TTC549 (cell line): ENCODE measurements around the gene RADIL.

Experiments
- FAIRE-seq: peaks from 2 replicates; lab custom pipeline; 2012; peaks lifted over from hg19 to GRCh38; lab: Jason Lieb, UNC

Gene RADIL

DNA sequence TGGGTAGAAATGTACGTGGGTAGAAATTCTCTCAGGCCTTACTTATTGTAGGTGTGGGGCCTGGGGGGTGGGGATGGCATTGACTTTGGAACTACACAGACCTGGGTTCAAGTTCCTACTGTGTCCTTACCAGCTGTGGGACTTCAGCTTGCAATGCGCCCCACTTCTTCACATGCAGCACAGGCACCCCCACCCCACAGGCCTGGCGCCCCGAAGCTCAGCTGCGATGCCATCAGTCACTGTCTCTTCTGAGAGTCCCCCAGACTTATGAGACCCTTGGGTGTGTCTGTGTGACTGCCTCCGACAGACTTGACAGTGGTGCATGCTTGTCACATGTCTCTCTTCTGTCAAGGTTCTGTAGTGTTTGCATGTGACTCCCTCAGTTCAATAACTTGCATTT, 111.2 kb downstream of the RADIL start:
- no peak for FAIRE-seq

DNA sequence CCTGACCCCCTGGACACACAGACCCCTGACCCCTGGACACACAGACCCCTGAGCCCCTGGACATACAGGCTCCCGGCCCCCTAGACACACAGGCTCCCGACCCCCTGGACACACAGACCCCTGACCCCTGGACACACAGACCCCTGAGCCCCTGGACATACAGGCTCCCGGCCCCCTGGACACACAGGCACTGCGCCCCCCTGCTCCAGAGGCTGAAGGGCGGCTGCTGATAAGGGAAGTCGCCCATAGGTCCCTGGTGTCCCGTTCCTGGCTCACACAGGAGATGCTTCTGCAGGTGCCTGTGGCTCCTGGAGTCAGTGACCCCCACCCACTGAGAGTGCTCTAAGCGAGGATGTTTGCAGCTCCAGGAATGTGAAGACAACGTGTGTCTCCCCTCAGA, 111.8 kb downstream of the RADIL start:
- FAIRE-seq: no peak

GRCh38 chr7:4770886-4771285, 112.6 kb downstream of the RADIL start:
- FAIRE-seq: no peak

- FAIRE-seq: no peak
Measured at GRCh38 chr7:4769761-4770160, 113.8 kb downstream of the RADIL start.

DNA sequence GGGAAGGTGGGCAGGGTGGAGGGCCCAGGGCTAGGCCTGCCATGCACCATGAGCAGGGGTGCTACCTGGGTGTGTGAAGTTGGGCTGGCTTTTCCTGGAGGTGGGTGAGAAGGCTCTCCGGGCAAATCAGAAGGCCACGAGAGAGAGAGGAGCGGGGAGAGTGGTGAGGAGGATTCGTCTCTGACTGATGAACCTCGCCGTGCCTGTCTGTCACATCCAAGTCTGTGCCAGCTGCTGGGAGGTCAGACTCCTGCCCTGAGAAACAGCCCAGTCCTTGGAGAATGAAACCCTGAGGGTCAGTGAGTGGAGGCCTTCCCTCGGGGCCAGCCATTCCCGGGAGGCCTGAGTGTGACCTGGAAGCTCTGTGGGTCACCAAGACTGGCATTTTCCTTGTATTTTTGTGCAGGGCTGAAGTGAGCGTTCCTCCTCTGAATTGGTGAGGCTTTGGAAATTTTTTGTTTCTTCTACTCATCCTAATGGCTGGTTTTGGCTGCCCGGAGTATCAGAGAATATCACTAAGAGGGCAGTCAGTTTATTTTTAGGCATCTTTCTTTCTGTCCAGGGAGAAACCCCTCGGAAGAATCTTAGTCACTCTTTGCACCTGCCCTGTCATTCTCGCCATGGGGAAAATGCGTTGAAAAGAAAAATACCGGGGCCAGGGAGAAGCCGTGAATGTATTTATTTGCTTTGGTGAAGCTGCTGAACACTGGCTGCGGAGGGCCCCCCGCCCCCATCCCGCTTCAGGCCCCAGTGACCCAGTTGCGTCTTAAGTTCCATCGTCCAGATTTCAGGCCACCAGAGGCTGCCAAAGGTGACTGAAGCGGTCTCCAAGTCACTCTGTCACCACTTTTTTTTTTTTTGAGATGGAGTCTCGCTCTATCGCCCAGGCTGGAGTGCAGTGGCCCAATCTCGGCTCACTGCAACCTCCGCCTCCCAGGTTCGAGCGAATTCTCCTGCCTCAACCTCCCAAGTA, 114.6 kb downstream of the RADIL start:
- no peak for FAIRE-seq

GRCh38 chr7:4766666-4767519, 116.6 kb downstream of the RADIL start:
- no peak for FAIRE-seq

DNA sequence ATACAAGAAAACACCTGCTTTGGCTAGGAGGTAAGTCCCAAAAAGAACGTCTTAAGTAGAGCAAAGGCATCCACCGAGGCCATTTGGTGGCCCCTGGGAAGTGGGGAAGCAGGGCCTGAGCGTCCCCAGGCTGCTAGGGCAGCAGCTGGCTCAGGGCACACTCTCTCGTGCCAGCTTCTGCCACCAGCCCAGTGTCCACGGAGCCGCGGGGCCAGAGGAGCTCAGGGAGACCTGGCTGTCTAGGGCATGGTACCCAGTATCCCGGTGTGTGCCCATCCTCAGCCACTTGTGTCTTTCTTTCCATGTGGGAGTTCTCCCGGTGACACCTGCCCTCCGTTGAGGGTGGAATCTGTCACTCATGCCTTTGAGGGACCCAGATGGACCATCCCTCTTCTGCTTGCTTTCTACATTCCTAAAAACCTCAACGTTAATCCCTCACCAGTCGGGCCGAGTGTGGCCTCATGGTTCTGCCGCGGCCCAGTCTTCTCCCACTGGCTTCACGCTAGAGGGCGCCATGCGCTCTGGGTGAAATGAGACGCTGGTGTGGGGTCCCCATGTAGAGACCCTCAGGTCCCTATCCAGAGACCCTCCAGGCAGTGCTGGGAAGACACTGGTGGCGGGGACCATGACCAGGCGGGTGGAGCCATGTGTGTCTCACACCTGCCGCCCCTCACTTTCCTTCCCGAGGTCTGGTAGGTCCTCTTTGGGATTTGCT, 117.6 kb downstream of the RADIL start:
- no peak for FAIRE-seq

GRCh38 chr7:4764402-4765007, 119.0 kb downstream of the RADIL start:
- no peak for FAIRE-seq

DNA sequence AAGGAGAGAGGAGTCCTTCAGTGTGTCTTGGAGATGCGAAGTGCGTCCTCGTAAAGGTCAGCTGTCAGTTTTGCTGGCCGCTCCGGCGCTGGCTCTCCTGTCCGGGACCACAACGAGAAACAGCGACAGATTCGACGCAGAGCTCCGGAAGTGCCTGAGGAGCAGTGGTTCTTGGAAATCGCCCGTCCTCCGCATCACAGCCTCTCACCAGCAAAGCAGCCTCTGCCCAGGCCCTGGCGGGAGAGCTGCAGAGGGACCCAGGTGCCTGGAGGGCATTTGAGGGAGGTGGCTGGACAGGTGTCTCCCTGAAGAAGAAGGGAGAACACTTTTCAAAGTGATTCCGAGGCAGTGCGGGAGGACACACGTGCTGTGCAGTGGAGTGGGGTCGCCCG, 119.7 kb downstream of the RADIL start:
- no peak for FAIRE-seq

DNA sequence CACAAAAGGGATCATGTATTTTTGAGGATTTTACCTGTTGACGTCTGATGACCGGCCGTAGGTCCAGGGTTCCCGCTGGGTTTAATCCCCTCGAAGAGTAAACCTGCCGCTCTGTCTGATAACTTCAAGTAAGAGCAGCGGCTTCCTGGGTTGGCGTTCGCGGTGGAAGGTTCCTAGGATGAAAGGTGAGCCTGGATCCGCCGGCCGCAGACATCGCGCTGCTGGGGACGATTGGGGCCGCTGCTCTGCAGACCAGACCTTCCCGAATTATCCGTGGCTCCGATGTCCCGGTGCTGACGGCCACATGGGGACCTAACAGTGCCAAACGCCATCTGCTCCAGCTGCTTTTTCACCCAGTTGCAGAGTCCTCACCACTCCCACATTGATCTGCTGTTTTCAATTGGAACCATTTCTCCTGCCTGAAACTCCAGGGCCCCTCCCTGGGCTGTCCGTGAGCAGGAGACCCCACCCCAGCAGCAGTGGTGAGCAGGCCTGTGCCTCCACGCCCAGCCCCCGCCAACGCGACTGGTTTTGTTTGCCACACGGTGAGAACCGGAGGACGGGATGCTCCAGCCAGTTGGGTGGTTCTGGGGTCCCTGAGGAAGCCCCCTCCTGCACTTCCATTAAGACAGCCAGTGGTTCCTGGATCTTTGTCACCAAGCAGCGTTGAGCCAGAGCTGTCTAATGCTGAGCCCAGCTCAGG, 120.3 kb downstream of the RADIL start:
- FAIRE-seq: no peak

GRCh38 chr7:4762121-4763055, 121.1 kb downstream of the RADIL start:
- no peak for FAIRE-seq

GRCh38 chr7:4760952-4761351, 122.6 kb downstream of the RADIL start:
- no peak for FAIRE-seq

GRCh38 chr7:4759211-4759610, 124.3 kb downstream of the RADIL start:
- no peak for FAIRE-seq

GRCh38 chr7:4758791-4759190, 124.7 kb downstream of the RADIL start:
- no peak for FAIRE-seq

DNA sequence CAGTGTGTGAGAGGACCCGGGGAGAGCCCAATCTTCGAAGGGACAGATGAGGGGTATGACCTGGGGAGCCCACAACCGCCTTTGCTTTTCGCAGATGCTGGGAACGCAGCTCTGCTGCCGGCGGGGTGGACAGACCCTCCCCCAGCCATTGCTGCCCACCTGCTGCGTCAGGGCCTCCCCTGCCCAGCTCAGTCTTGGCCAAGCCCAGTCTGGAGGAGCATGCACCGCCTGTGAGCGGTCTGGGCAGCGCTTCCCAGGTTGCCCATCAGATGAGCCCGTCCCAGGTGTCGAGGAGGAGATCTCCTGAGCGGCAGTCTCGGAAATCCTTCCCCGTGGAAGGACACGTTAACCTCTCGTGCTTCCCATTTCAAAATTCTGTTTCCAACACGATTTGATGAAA, 125.4 kb downstream of the RADIL start:
- no peak for FAIRE-seq

GRCh38 chr7:4755045-4755444, 128.5 kb downstream of the RADIL start:
- FAIRE-seq: no peak

DNA sequence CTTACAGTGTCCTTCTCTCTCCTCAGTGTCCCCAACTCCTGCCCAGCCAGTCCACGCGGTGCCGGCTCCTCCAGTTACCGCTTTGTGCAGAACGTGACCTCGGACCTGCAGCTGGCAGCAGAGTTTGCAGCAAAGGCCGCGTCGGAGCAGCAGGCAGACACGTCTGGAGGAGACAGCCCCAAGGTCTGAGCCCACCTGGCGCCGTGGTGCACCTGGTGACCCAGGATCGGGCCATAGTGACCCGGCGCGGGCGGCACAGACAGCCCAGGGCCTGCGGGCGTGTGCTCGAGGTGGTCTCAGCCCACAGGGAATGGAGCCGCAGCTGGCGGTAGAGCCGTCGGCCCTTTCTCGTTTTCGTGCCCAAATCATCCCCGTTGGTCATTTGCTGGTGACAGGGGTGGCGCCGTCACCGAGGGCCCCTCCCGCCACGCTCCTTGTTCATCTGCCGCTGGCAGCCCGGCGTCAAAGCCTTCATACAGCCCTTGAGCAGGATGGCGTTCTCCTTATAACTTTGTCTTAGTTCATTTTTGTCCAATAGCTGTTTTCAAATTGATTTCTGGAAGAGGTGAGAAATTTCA, 129.0 kb downstream of the RADIL start:
- no peak for FAIRE-seq

DNA sequence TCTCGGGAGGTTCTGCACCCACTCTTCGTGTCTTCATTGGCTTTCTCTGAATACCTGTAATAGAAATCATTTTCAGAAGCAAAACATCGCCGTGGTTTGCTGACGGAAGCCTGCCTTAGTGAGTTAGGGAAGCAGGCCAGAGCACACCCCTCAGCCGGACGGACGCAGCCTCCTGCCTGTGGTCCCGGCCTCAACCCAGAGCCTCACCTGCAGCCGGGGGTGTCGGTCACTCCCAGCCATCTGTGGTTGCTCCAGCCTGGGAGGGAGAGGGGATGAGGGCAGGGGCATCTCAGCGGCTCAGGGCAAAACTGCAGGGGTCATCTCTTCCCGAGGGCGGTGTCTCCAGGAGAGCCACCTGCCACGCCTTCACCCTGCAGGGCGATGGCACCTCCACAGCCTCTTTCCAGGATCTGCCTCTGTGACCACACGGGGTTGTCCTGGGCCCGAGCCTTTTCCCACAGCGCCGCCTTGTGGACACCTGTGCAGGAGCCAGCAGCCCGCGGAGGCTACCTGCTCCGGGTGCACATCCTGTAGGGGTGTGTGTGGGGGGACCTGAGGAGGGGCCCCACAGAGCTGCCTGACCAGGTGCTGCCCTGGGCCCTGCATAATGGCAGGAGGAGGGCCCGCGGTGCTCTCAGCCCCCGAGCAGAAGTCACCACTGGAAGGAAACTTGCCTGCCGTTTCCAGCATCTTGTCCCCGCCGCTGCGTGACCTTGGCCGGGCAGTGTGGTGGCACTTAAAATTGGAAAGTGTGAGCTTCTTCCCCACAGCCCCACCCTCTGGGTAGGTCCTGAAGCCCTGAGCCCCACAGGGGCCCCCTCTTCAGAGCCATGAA, 129.7 kb downstream of the RADIL start:
- no peak for FAIRE-seq

DNA sequence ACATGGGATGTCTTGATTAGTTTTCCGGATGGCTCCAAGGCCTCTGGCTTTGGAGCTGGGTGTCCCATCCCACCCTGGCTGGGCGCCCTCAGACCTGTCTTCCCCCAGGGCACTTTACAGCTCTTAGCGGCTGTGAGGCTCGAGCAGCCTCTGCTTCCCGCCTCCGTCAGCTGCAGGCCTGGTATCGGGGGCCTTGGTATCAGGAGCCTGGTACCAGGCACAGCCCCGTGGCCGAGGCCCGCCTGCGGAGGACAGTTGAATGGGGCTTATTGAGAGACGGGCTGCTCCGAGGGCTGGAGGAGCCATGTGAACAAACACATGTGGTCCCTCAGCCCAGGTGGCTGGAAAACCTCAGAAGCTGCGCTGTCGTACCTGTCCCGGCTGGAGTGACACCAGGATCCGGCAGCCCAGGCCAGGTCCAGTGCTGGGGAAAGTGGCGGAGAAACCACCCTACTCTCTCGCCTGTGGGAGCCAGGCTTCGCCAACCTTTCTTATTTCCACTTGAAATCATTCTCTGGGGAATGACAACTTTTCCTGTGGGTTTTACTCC, 132.0 kb downstream of the RADIL start:
- FAIRE-seq: no peak
